IMR-90 (cell line): ENCODE data around the gene DAAM1. TPM values are rescaled to one million over a fixed set of nuclear protein-coding genes. Genes with fewer than 3 reads are reported as not detected.

Source experiments
- ATAC-seq: fragments of 200-7000 bp; cut with Tn5 transposase; 2 replicates; pipeline ENCODE4 v1.9.1; 2020; ENCODE audit warnings: low read depth, mild to moderate bottlenecking, moderate library complexity
- BruUV-seq: library from RNA; stranded (reverse); fragments of 400-500 nt; replicated peaks from 2 replicates; lab custom pipeline; 2021; lab: Mats Ljungman, UMichigan
- CTCF ChIA-PET: fragments of 300-600 bp; formaldehyde crosslinking; extraction: SDS; loops from one replicate; lab custom pipeline; 2021; ENCODE audit warnings: antibody characterized with exemption; lab: Yijun Ruan, JAX
- POLR2A ChIA-PET: fragments of 300-600 bp; sonication (Branson Sonifier 250); formaldehyde crosslinking; loops from one replicate; lab custom pipeline; 2022; ENCODE audit warnings: antibody characterized with exemption; ENCODE audit not compliant: unreplicated experiment; lab: Charles Lee
- DNase-seq: peaks from one replicate; pipeline ENCODE4 v3.0.0; 2013
- H2AFZ ChIP-seq: replicated peaks from 2 replicates; pipeline ENCODE3; 2013; ENCODE audit warnings: low read length, mild to moderate bottlenecking; ENCODE audit not compliant: poor library complexity
- H2AK5ac ChIP-seq: 2 replicates; pipeline ENCODE4 v1.6.1; 2013; ENCODE audit warnings: low read depth, low read length, inconsistent platforms
- H2AK9ac ChIP-seq: replicated peaks from 2 replicates; pipeline ENCODE3; 2013; ENCODE audit warnings: mild to moderate bottlenecking, low read depth, low read length, moderate library complexity; ENCODE audit not compliant: poor library complexity
- H2BK120ac ChIP-seq: 2 replicates; pipeline ENCODE4 v1.6.1; 2013; ENCODE audit warnings: low read depth, low read length, inconsistent platforms
- H2BK15ac ChIP-seq: 3 replicates; pipeline ENCODE4 v1.6.1; 2013; ENCODE audit warnings: low read depth, low read length, inconsistent platforms
- H2BK20ac ChIP-seq: 2 replicates; pipeline ENCODE4 v1.6.1; 2013; ENCODE audit warnings: low read depth, mild to moderate bottlenecking, inconsistent platforms, low read length, moderate library complexity
- H2BK5ac ChIP-seq: 2 replicates; pipeline ENCODE4 v1.6.1; 2013; ENCODE audit warnings: mild to moderate bottlenecking, low read depth, low read length, inconsistent platforms; ENCODE audit not compliant: poor library complexity, severe bottlenecking
- H3K14ac ChIP-seq: replicated peaks from 2 replicates; pipeline ENCODE4 v1.6.1; 2013; ENCODE audit warnings: low read depth, low read length, inconsistent platforms
- H3K18ac ChIP-seq: 2 replicates; pipeline ENCODE4 v1.6.1; 2013; ENCODE audit warnings: low read depth, low read length, control low read depth
- H3K23ac ChIP-seq: 2 replicates; pipeline ENCODE4 v1.6.1; 2013; ENCODE audit warnings: low read depth, low read length, inconsistent platforms
- H3K27ac ChIP-seq: 2 replicates; pipeline ENCODE4 v1.5.1; 2013; ENCODE audit warnings: mild to moderate bottlenecking, control low read depth, low read length; ENCODE audit not compliant: insufficient read depth
- H3K27me3 ChIP-seq: 2 replicates; pipeline ENCODE4 v1.6.1; 2013; ENCODE audit warnings: low read length; ENCODE audit not compliant: control insufficient read depth, insufficient read depth
- H3K36me3 ChIP-seq: 2 replicates; pipeline ENCODE4 v1.6.1; 2013; ENCODE audit warnings: low read length, mixed read lengths; ENCODE audit not compliant: control insufficient read depth, insufficient read depth
- H3K4ac ChIP-seq: 2 replicates; pipeline ENCODE4 v1.6.1; 2013; ENCODE audit warnings: low read depth, low read length, inconsistent platforms
- H3K4me1 ChIP-seq: 2 replicates; pipeline ENCODE4 v1.6.1; 2013; ENCODE audit warnings: low read length, mixed read lengths; ENCODE audit not compliant: control insufficient read depth, insufficient read depth
- H3K4me2 ChIP-seq: 2 replicates; pipeline ENCODE4 v1.6.1; 2013; ENCODE audit warnings: low read depth, mild to moderate bottlenecking, control low read depth, low read length, moderate library complexity
- H3K4me3 ChIP-seq: 2 replicates; pipeline ENCODE4 v1.5.1; 2013; ENCODE audit warnings: low read depth, mild to moderate bottlenecking, control low read depth, low read length, moderate library complexity; ENCODE audit not compliant: insufficient read depth
- H3K56ac ChIP-seq: 2 replicates; pipeline ENCODE4 v1.6.1; 2013; ENCODE audit warnings: low read length, inconsistent platforms; ENCODE audit not compliant: insufficient read depth; ENCODE audit errors: extremely low read depth
- H3K79me1 ChIP-seq, 2 experiments: 2 replicates each; pipeline ENCODE4 v1.6.1; 2013; ENCODE audit warnings: low read length in 2 of 2, inconsistent platforms in 1 of 2, low read depth in 1 of 2
- H3K9ac ChIP-seq: 2 replicates; pipeline ENCODE4 v1.6.1; 2013; ENCODE audit warnings: low read depth, low read length, control low read depth
- H3K9me1 ChIP-seq: 2 replicates; pipeline ENCODE4 v1.6.1; 2013; ENCODE audit warnings: low read length, inconsistent platforms; ENCODE audit not compliant: insufficient read depth
- H3K9me3 ChIP-seq: 2 replicates; pipeline ENCODE4 v1.6.1; 2013; ENCODE audit warnings: low read length; ENCODE audit not compliant: control insufficient read depth, insufficient read depth
- H4K20me1 ChIP-seq: 2 replicates; pipeline ENCODE4 v1.6.1; 2013; ENCODE audit warnings: low read length, inconsistent platforms; ENCODE audit not compliant: insufficient read depth
- H4K5ac ChIP-seq: 2 replicates; pipeline ENCODE4 v1.6.1; 2013; ENCODE audit warnings: mild to moderate bottlenecking, low read depth, low read length, control low read depth
- H4K8ac ChIP-seq, 2 experiments: 2 replicates each; pipeline ENCODE4 v1.6.1; 2013; ENCODE audit warnings: low read depth in 2 of 2, low read length in 2 of 2, control low read depth in 1 of 2, inconsistent platforms in 1 of 2
- H4K91ac ChIP-seq: 2 replicates; pipeline ENCODE4 v1.6.1; 2013; ENCODE audit warnings: low read depth, low read length, inconsistent platforms; ENCODE audit not compliant: insufficient read depth
- BHLHE40 ChIP-seq: fragments of 150-350 bp; IDR thresholded peaks from 2 replicates; pipeline ENCODE4 v1.6.1; 2016; ENCODE audit warnings: mild to moderate bottlenecking, low read depth, low read length
- CEBPB ChIP-seq: IDR thresholded peaks from 2 replicates; pipeline ENCODE4 v1.6.1; 2012; ENCODE audit warnings: low read depth, low read length, improper control_type of control experiment
- CHD1 ChIP-seq: IDR thresholded peaks from 2 replicates; pipeline ENCODE4 v1.6.1; 2012; ENCODE audit warnings: low read depth, low read length, improper control_type of control experiment
- CTCF ChIP-seq: conservative IDR thresholded peaks from 2 replicates; pipeline ENCODE4 v1.5.1; 2012; ENCODE audit warnings: mild to moderate bottlenecking, low read depth, low read length, improper control_type of control experiment
- FOS ChIP-seq: fragments of 150-350 bp; IDR thresholded peaks from 2 replicates; pipeline ENCODE4 v1.6.1; 2016; ENCODE audit warnings: low read depth, low read length
- MAFK ChIP-seq: IDR thresholded peaks from 2 replicates; pipeline ENCODE4 v1.6.1; 2012; ENCODE audit warnings: low read depth, low read length, improper control_type of control experiment
- MAZ ChIP-seq: IDR thresholded peaks from 2 replicates; pipeline ENCODE4 v1.6.1; 2012; ENCODE audit warnings: low read depth, mild to moderate bottlenecking, low read length, improper control_type of control experiment, moderate library complexity, borderline replicate concordance
- MXI1 ChIP-seq: IDR thresholded peaks from 2 replicates; pipeline ENCODE4 v1.6.1; 2012; ENCODE audit warnings: low read depth, mild to moderate bottlenecking, low read length, moderate library complexity, borderline replicate concordance
- NFE2L2 ChIP-seq: fragments of 150-350 bp; IDR thresholded peaks from 2 replicates; pipeline ENCODE4 v1.6.1; 2016; ENCODE audit warnings: low read depth, mild to moderate bottlenecking, low read length
- RAD21 ChIP-seq: IDR thresholded peaks from 2 replicates; pipeline ENCODE4 v1.6.1; 2012; ENCODE audit warnings: low read length, improper control_type of control experiment
- RCOR1 ChIP-seq: IDR thresholded peaks from 2 replicates; pipeline ENCODE4 v1.6.1; 2012; ENCODE audit warnings: mild to moderate bottlenecking, low read length, improper control_type of control experiment; ENCODE audit not compliant: insufficient replicate concordance
- RFX5 ChIP-seq: IDR thresholded peaks from 2 replicates; pipeline ENCODE4 v1.8.0; 2012; ENCODE audit warnings: low read depth, mild to moderate bottlenecking, low read length, moderate library complexity
- WGBS, 2 experiments: methylation state at CpG; one replicate each; pipeline versions ENCODE4 v1.1.5 to v1.1.7; 2013; ENCODE audit warnings: missing lambda C conversion rate in 2 of 2; ENCODE audit not compliant: insufficient read length in 1 of 2; ENCODE audit errors: extremely low coverage in 2 of 2; 5-methylcytosine and 5-hydroxymethylcytosine counted together
- dilution Hi-C: fragments of 300-500 bp; cut with HindIII; formaldehyde crosslinking; loops from one replicate; pipeline ENCODE4 v1.14.3; 2018; ENCODE audit warnings: low sequenced_read_pairs; ENCODE audit not compliant: unreplicated experiment
- in situ Hi-C: fragments of 300-500 bp; cut with MboI; formaldehyde crosslinking; loops from 3 replicates; pipeline ENCODE4 v1.14.3; 2019; ENCODE audit warnings: low sequenced_read_pairs, inconsistent platforms, mixed read lengths
- intact Hi-C: fragments of 100-400 bp; cut with micrococcal nuclease; formaldehyde crosslinking; loops from 2 replicates; pipeline ENCODE4 v1.10.0; 2022
- polyA plus RNA-seq, 3 experiments: library from polyadenylated mRNA; depleted of rRNA; stranded (reverse); fragments of >200 nt; gene quantifications; 2 replicates each; pipeline ENCODE4 v1.2.3, GENCODE V29; 2012; ENCODE audit warnings: low replicate concordance in 1 of 3
- total RNA-seq: library from RNA; depleted of rRNA; stranded (reverse); fragments of >200 nt; gene quantifications from 2 replicates; pipeline ENCODE4 v1.2.3, GENCODE V29; 2012

The DAAM1 gene
- total and polyA plus RNA-seq, 2 of the 4 experiments (the other 2 are of a cell fraction), result 4.8 to 5.4 TPM

- CTCF ChIA-PET, result interaction anchor here (0.9 kb wide), 1 partner anchor 14 kb away, joined by 3 read pairs; no protein-coding TSS in a partner anchor
- Histone ChIP-seq H3K18ac (no peak overlapping the region; the same call in 1 of the 2 replicates), H2BK120ac (no peak overlapping the region), H3K4ac (no peak overlapping the region), H3K56ac (no peak overlapping the region), H3K23ac (no peak overlapping the region), H3K4me2 (no peak overlapping the region), H4K8ac (no peak overlapping the region), H3K27ac (no peak overlapping the region; the same call in 1 of the 2 replicates), H2AK5ac (no peak overlapping the region), H3K27me3 (no peaks in the 10 kb centered on the region), H2BK5ac (no peak overlapping the region), H3K9ac (no peak overlapping the region), H3K36me3 (peaks cover 2% of the 10 kb centered on the region; the same call in 1 of the 2 replicates), H4K20me1 (no peaks in the 10 kb centered on the region), H3K9me1 (peaks cover 9% of the 10 kb centered on the region), H2BK15ac (no peak overlapping the region), H3K4me3 (no peak overlapping the region), H3K79me1 (0 out of 4 replicates have a peak, but pooled peaks cover 0 to 4% of the 10 kb centered on the region in 2 experiments), H2BK20ac (no peak overlapping the region; the same call in 1 of the 2 replicates), H2AK9ac (no peak overlapping the region), H3K9me3 (no peaks in the 10 kb centered on the region), H3K14ac (no peak overlapping the region), H4K91ac (no peak overlapping the region), H3K4me1 (peaks cover 9% of the 10 kb centered on the region), H4K5ac (no peak overlapping the region), H2AFZ (no peak overlapping the region)
- dilution Hi-C loops (no loop called here), intact Hi-C loops (no loop called here), in situ Hi-C loops (no loop called here)
- TF ChIP-seq CTCF, result no peak
- TF ChIP-seq MAFK, result no peak
- TF ChIP-seq CEBPB, result no peak
- no peak for TF ChIP-seq RCOR1
- no peak for TF ChIP-seq RFX5
- TF ChIP-seq MXI1, result no peak
- no peak for TF ChIP-seq RAD21
- no peak for TF ChIP-seq MAZ
- no peak for TF ChIP-seq FOS
- no peak for TF ChIP-seq BHLHE40
- no peak for TF ChIP-seq CHD1
- TF ChIP-seq NFE2L2, result no peak
- POLR2A ChIA-PET, result no interaction called here
- DNase-seq, result no peak
- ATAC-seq, result no peak
- 100% methylated on average over 1 of the region's 3 CpGs; no CpG with 5 or more reads in 1 of the 2 experiments for WGBS, 2 experiments
- BruUV-seq, result no TSS peak
Measured at GRCh38 chr14:59336706-59337105, 148.2 kb downstream of the DAAM1 start.
